22Rv1 (cell line): ENCODE results near the gene GPC6.

Experiments used
- H3K27ac ChIP-seq: fragments of 450-650 bp; 2 replicates; pipeline ENCODE4 v1.5.1; 2017
- ZFX ChIP-seq: fragments of 450-650 bp; IDR thresholded peaks from 2 replicates; pipeline ENCODE4 v1.6.1; 2017; ENCODE audit warnings: antibody characterized with exemption, borderline replicate concordance
- TF ChIP-seq, protein P1 (sequence below): fragments of 450-650 bp; IDR thresholded peaks from 2 replicates; pipeline ENCODE4 v1.5.1; 2017; ENCODE audit warnings: mild to moderate bottlenecking

The GPC6 gene

DNA sequence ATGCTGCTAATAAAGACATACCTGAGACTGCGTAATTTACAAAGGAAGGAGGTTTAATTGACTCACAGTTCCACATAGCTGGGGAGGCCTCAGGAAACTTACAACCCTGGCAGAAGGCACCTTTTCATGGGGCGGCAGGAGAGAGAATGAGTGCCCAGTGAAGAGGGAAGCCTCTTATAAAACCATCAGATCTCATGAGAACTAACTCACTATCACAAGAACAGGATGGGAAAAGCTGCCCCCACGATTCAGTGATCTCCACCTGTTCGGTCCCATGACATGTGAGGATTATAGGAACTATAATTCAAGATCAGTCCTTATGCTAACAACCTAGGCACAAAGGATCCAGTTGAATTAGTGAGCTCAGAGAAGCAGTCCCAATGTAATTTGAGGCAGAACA, 59.4 kb downstream of the GPC6 start:
- TF ChIP-seq, protein P1, sequence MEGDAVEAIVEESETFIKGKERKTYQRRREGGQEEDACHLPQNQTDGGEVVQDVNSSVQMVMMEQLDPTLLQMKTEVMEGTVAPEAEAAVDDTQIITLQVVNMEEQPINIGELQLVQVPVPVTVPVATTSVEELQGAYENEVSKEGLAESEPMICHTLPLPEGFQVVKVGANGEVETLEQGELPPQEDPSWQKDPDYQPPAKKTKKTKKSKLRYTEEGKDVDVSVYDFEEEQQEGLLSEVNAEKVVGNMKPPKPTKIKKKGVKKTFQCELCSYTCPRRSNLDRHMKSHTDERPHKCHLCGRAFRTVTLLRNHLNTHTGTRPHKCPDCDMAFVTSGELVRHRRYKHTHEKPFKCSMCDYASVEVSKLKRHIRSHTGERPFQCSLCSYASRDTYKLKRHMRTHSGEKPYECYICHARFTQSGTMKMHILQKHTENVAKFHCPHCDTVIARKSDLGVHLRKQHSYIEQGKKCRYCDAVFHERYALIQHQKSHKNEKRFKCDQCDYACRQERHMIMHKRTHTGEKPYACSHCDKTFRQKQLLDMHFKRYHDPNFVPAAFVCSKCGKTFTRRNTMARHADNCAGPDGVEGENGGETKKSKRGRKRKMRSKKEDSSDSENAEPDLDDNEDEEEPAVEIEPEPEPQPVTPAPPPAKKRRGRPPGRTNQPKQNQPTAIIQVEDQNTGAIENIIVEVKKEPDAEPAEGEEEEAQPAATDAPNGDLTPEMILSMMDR, result no peak
- TF ChIP-seq ZFX, result no peak

DNA sequence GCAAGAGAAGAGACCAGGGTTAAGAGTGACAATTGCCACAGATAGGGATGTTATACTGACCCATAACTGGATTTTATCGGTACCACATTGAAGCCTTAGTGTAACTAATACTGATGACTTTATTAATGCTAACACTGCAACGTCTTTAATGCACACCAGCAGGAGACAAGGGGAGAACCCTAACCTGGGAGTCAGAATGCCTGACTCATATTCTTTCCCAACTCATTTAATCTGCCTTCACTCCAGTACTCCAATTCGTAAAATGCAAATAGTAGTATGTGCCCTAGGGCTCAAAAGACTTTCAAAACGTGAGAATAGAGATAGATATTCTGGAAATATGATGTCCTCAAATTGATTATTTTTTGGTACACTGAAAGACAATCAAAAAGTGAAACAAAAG, 62.4 kb downstream of the GPC6 start:
- TF ChIP-seq, protein P1, result no peak
- TF ChIP-seq ZFX, result no peak
- no peak overlapping the region for H3K27ac ChIP-seq

More for the DNA sequence above, 59.4 kb downstream of the GPC6 start:
- no peak overlapping the region for H3K27ac ChIP-seq

DNA sequence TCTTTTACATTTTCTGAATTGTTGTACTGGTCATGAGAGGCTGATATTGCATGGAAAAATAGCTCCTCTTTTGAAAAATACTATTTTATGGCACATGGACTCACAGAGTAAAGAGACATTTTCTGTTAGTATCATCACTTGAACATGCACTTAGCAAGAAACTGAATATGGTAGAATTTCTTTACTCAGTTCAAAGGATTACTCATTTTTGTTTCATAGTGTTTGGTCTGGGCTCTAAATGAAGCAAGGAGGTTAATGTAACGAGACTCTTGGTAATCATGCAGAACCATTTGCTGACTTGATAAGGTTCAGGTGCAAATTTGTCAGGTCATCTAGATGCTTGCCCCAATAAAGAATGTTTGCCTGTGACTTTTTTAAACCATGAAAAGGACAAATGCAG, 63.2 kb downstream of the GPC6 start:
- TF ChIP-seq, protein P1, result no peak
- TF ChIP-seq ZFX, result no peak

DNA sequence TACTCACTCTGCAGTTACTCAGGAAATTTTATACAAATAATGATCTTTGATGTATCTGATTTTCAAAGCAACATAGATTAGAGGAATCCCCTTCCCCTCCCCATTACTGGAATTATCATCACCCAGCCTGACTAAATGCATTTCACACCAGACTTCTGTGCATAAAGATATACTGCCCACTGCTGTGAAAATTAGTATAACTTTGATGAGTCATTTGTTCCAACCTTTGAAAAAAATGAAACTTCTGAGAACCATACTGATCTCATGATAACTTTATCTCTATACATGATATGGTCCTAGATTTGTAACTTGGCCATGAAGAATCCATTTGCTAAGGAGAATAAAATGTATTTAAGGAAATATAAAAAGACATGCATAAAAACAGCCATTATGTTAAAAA, 63.9 kb downstream of the GPC6 start:
- no peak overlapping the region for H3K27ac ChIP-seq
- TF ChIP-seq, protein P1, result no peak
- TF ChIP-seq ZFX, result no peak

More for the DNA sequence above, 63.2 kb downstream of the GPC6 start:
- H3K27ac ChIP-seq, result no peak overlapping the region

DNA sequence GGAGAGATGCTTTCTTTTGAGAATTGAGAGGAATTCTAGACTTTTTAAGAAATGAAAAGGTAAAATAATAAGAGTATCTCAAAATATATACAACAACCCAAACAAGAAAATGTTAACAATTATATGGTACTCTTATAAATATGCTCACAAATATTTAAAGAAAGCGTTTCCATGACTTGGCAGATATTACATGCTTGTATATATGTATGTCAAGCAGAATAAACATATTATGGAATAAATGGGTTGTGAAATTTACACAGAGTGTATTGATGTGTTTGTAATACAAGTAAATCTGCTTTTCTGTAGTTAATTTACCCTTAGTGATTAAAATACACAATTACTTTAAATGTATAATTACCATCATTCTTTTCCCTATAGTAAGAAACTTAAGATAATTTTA, 65.8 kb downstream of the GPC6 start:
- TF ChIP-seq ZFX, result no peak
- no peak overlapping the region for H3K27ac ChIP-seq

DNA sequence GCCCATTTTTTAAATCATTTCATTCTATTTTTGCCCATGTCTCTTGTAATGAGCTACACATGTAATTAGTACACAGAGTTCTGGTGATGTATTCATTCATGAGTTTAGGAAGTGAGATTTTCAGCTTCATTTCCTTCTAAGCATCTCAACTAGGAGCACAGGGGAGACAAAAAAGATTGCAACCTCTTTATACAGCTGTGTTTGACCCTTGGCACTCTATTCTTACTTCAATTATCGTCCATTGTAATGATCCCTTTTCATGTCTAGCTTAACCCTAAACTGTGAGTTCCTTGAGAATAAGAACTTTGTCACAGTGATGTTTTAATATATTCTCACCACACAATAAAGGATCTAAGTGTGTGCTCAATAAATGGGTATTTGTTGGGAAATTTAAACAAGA, 67.1 kb downstream of the GPC6 start:
- H3K27ac ChIP-seq, result no peak overlapping the region

DNA sequence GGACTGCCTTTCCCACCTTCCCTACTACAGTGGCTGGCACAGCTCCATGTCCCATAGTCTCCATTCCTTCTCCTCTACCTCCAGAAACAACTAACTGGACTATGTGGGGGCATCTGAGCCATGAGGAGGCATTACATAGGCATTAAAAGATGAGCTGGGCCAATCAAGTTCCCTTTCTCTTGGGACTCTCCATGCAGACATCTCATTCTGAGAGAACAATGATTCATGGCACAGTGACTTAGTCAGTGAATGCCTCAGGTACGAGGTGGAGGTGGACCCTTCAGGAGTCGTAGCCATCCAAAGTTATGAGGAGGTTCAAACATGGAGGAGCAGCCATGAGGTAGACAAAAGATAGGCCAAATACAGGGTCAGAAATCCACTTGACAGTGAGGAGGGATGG, 70.0 kb downstream of the GPC6 start:
- H3K27ac ChIP-seq, result no peak overlapping the region
- TF ChIP-seq, protein P1, result no peak
- no peak for TF ChIP-seq ZFX

More for the DNA sequence above, 67.1 kb downstream of the GPC6 start:
- TF ChIP-seq, protein P1, result no peak
- TF ChIP-seq ZFX, result no peak

DNA sequence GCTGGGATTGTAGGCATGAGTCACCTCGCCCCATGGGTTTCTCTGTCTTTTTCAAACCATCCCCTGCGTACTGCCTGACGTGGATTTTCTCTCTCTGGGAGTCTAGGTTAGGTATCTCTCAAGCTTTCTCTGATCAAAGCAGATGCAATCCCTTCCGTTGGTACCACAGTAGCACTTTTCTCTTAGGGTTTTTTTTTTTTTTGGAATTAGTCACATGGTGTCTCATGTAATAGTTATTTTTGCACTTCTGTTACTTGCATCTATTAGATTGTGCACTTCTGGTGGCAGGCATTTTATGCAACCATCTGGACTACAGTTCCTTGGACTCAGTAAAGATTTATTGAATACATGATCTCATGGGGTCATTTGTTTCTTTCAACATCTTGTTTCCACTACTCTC, 72.1 kb downstream of the GPC6 start:
- no peak overlapping the region for H3K27ac ChIP-seq
- TF ChIP-seq, protein P1, result no peak
- no peak for TF ChIP-seq ZFX
